ENCODE data around the gene TBC1D9. TPM values are rescaled to one million over a fixed set of nuclear protein-coding genes. Genes with fewer than 3 reads are reported as not detected.
"Not testable (repeated sequence)": the region's sequence is repeated elsewhere in the genome, so short reads cannot be mapped to it uniquely, and the experiment has no call there.

The TBC1D9 gene
- total and polyA plus RNA-seq, 2 of the 13 experiments (the other 11 are each of a cell fraction or from before 2014, with no cell fraction given), result 11.9 to 12.2 TPM

DNA sequence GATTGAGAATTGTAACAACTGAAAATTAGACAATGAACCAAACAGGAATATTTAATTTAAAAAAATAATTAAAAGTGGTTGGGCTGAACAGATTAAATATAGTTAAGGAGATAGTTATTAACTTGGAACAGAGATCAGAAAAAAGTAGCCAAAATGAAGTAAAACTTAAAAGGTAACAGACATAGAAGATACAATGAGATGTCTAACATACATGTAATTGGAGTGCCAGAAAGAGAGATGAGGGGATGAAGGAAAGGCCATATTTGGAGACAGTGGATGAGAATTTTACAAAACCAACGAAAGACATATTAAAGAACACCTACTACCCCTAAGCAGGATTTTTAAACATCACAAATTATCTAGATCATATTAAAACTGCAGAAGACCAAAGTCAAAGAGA, 8.0 kb downstream of the TBC1D9 start (continued):
- no peak for TF ChIP-seq RFX5 (IDR thresholded peaks at IDR 0.05; ENCODE audit: low read depth, low read length)
- TF ChIP-seq KMT2A (CRISPR knock-in tag; IDR thresholded peaks at IDR 0.05), result no peak
- no peak for TF ChIP-seq KAT7 (CRISPR knock-in tag; IDR thresholded peaks at IDR 0.05; ENCODE audit: borderline replicate concordance)
- TF ChIP-seq HOXA9 (CRISPR knock-in tag; IDR thresholded peaks at IDR 0.05; ENCODE audit: borderline replicate concordance), result no peak
- TF ChIP-seq AGO2 (optimal IDR thresholded peaks at IDR 0.05; ENCODE audit: low read depth, low read length), result no peak
- TF ChIP-seq, protein P1, sequence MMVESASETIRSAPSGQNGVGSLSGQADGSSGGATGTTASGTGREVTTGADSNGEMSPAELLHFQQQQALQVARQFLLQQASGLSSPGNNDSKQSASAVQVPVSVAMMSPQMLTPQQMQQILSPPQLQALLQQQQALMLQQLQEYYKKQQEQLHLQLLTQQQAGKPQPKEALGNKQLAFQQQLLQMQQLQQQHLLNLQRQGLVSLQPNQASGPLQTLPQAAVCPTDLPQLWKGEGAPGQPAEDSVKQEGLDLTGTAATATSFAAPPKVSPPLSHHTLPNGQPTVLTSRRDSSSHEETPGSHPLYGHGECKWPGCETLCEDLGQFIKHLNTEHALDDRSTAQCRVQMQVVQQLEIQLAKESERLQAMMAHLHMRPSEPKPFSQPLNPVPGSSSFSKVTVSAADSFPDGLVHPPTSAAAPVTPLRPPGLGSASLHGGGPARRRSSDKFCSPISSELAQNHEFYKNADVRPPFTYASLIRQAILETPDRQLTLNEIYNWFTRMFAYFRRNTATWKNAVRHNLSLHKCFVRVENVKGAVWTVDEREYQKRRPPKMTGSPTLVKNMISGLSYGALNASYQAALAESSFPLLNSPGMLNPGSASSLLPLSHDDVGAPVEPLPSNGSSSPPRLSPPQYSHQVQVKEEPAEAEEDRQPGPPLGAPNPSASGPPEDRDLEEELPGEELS (CRISPR knock-in tag; IDR thresholded peaks at IDR 0.05), result no peak
- TF ChIP-seq MTA3 (CRISPR knock-in tag; IDR thresholded peaks at IDR 0.05), result no peak
- no peak for TF ChIP-seq PRMT3 (CRISPR knock-in tag; IDR thresholded peaks at IDR 0.05; ENCODE audit: borderline replicate concordance, low read depth)
- no peak for TF ChIP-seq ZNF841 (CRISPR knock-in tag; IDR thresholded peaks at IDR 0.05; ENCODE audit: borderline replicate concordance)
- TF ChIP-seq ONECUT2 (CRISPR knock-in tag; IDR thresholded peaks at IDR 0.05), result no peak

DNA sequence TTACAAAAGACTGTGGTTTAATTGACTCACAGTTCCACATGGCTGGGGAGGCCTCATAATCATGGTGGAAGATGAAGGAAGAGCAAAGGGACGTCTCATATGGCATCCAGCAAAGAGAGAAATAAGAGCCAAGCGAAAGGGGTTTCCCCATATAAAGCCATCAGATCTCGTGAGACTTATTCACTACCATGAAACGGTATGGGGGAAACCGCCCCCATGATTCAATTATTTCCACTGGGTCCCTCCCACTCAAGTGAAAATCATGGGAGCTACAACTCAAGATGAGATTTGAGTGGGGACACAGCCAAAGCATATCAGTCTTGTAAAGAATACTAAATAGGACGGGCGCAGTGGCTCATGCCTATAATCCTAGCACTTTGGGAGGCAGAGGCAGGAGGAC, 9.6 kb downstream of the TBC1D9 start:
- ATAC-seq; intact Hi-C loops (cut with micrococcal nuclease; ENCODE audit: unreplicated experiment): not testable (repeated sequence)

More for the DNA sequence above, 9.6 kb downstream of the TBC1D9 start:
- FAIRE-seq; H3K4me2 ChIP-seq (ENCODE audit: low read depth, low read length); DNase-seq (ENCODE audit: low spot score); H3K9ac ChIP-seq (ENCODE audit: insufficient read depth, low read depth, low read length); CTCF ChIA-PET (ENCODE audit: low intra/inter-chr PET ratio, low total read pairs); H4K20me1 ChIP-seq (ENCODE audit: insufficient read depth, low read length); H3K9me3 ChIP-seq (ENCODE audit: low read length); H3K27ac ChIP-seq (ENCODE audit: extremely low read length, insufficient read depth, low read length); H3K27me3 ChIP-seq (ENCODE audit: control insufficient read depth in 1 of 2, insufficient read depth in 2 of 2, low read length in 2 of 2); H3K36me3 ChIP-seq (replicated peaks in 1 of 2; ENCODE audit: control insufficient read depth in 1 of 2, insufficient read depth in 2 of 2, low read length in 2 of 2); H2AFZ ChIP-seq (ENCODE audit: low read length); H3K4me3 ChIP-seq (replicated peaks in 1 of 3; ENCODE audit: insufficient read depth in 1 of 3, low read depth in 2 of 3, low read length in 3 of 3); BruUV-seq (replicated peaks); in situ Hi-C loops (cut with HindIII; ENCODE audit: extremely low pct_ligation_motif_present, low pct_unique_long_range_greater_than_20kb): not testable (repeated sequence)
- H3K4me1 ChIP-seq (ENCODE audit: insufficient read depth, low read length), result peaks cover 37% of the 10 kb centered on the region
- 97% methylated on average over 7 of the region's 7 CpGs for WGBS (ENCODE audit: low lambda C conversion rate)
- POLR2A ChIA-PET, result interaction anchor here (1.5 kb wide), 1 partner anchor 10 kb away, joined by 5 read pairs; the partner anchor contains the start of gene TBC1D9
- peaks cover 89% of the 10 kb centered on the region for H3K79me2 ChIP-seq (ENCODE audit: insufficient read depth, low read length)

Measured in HepG2 (cell line).